Left ventricle myocardium inferior (tissue), 1 donor: ENCODE data around the gene FLT3LG. TPM values are rescaled to one million over a fixed set of nuclear protein-coding genes. Genes with fewer than 3 reads are reported as not detected.

Experiments
- DNase-seq: peaks from one replicate; pipeline ENCODE4 v3.0.0-alpha.2; 2020
- H3K27ac ChIP-seq: fragments of 200-600 bp; replicated peaks from 2 replicates; pipeline ENCODE4 v1.8.0; 2021
- H3K27me3 ChIP-seq: fragments of 200-600 bp; 2 replicates; pipeline ENCODE4 v1.8.0; 2021; ENCODE audit warnings: low read depth
- H3K36me3 ChIP-seq: fragments of 200-600 bp; 2 replicates; pipeline ENCODE4 v1.8.0; 2021
- H3K4me1 ChIP-seq: fragments of 200-600 bp; 2 replicates; pipeline ENCODE4 v1.8.0; 2021
- H3K4me3 ChIP-seq: fragments of 200-600 bp; 2 replicates; pipeline ENCODE4 v1.8.0; 2021; ENCODE audit warnings: mild to moderate bottlenecking, moderate library complexity
- H3K9me3 ChIP-seq: fragments of 200-600 bp; replicated peaks from 2 replicates; pipeline ENCODE4 v1.8.0; 2021
- intact Hi-C: fragments of 100-400 bp; cut with micrococcal nuclease; formaldehyde crosslinking; loops from one replicate; pipeline ENCODE4 v1.11.0; 2022
- microRNA-seq: library from miRNA; unstranded; fragments of <30 nt; microRNA quantifications from one replicate; pipeline ENCODE4 v1.2.0, GENCODE V29; 2020
- total RNA-seq: library from RNA; stranded (reverse); fragmentation: NEBNext Ultra II Directional; extraction: Animal tissue kit (Norgen Biotek cat#: 25700); gene quantifications from one replicate; pipeline ENCODE4 v1.2.1, GENCODE V29; 2021
- TF ChIP-seq, protein P1 (sequence below): fragments of 200-600 bp; IDR thresholded peaks from 2 replicates; pipeline ENCODE4 v1.8.0; 2021; ENCODE audit warnings: antibody characterized with exemption, mild to moderate bottlenecking, borderline replicate concordance
- donor health status: DM: no; HTN: yes; CAD: no; lungs with severe emphysema.

The FLT3LG gene
- total RNA-seq, 1 donor from 2014 or later: 3.1 TPM

DNA sequence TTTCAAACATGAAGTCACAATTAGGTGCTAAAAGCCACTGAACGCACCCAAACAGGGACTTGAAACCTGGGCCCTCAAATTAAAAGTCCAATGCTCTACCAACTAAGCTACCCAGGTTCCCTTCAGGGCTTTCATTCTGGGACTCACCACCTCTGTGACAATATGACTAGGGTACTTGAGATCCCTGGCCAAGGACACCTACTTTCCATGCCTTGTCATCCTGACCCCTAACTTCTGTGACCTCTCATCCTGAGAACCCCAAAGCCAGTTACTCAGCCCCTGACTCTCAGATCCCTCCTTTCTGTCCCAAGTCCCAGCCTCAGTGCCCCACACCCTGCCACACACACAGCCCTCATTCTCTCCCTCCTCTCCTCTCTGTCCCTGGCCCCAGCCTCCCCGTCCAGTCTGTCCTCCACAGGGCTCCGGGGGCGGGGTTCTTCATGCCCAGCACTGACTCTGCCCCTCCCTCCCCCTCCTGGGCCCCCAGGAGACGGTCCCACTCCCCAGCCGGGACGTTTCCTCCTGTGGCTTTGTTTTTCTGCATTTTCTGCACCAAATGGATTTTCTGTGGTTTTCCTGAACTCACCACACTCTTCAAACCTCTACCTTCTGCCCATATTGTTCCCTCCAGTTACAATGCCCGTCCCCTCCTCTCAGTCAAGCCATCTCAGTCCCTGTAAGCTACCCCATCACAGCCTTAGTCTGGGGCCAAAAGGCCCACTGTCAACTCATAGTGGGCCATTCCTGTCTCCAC is 60.8 kb downstream of the FLT3LG start:
- Histone ChIP-seq H3K9me3 (no peaks in the 10 kb centered on the region), H3K36me3 (peaks cover 7% of the 10 kb centered on the region), H3K27me3 (no peaks in the 10 kb centered on the region), H3K4me3 (peak overlapping the region; percentile 73), H3K4me1 (peaks cover 20% of the 10 kb centered on the region), H3K27ac (no peak overlapping the region)
- TF ChIP-seq, protein P1, sequence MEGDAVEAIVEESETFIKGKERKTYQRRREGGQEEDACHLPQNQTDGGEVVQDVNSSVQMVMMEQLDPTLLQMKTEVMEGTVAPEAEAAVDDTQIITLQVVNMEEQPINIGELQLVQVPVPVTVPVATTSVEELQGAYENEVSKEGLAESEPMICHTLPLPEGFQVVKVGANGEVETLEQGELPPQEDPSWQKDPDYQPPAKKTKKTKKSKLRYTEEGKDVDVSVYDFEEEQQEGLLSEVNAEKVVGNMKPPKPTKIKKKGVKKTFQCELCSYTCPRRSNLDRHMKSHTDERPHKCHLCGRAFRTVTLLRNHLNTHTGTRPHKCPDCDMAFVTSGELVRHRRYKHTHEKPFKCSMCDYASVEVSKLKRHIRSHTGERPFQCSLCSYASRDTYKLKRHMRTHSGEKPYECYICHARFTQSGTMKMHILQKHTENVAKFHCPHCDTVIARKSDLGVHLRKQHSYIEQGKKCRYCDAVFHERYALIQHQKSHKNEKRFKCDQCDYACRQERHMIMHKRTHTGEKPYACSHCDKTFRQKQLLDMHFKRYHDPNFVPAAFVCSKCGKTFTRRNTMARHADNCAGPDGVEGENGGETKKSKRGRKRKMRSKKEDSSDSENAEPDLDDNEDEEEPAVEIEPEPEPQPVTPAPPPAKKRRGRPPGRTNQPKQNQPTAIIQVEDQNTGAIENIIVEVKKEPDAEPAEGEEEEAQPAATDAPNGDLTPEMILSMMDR: no peak
- DNase-seq: no peak
- intact Hi-C loops: no loop called here

Small RNA genes within 50 kb of the gene (microRNA-seq; reads per million reads assigned to microRNA genes)
- 508 reads per million, percentile 74 among the genes with 10 or more reads in this experiment for gene MIR150

Other genes with a start within 250 kb of the FLT3LG start
- gene SLC6A16, start 149.0 kb upstream of the FLT3LG start, total RNA-seq: 1.1 TPM
- gene CD37, start 138.8 kb upstream of the FLT3LG start, total RNA-seq: 3.7 TPM
- gene TEAD2, start 111.8 kb upstream of the FLT3LG start, total RNA-seq: 44.1 TPM
- gene DKKL1, start 110.3 kb upstream of the FLT3LG start, total RNA-seq: not detected
- not detected for gene KASH5, start 86.0 kb upstream of the FLT3LG start, total RNA-seq
- not detected for gene PTH2, start 50.8 kb upstream of the FLT3LG start, total RNA-seq
- gene GFY, start 48.8 kb upstream of the FLT3LG start, total RNA-seq: 0.14 TPM
- 0.99 TPM for gene SLC17A7, start 32.7 kb upstream of the FLT3LG start, total RNA-seq
- gene PIH1D1, start 22.4 kb upstream of the FLT3LG start, total RNA-seq: 24.7 TPM
- gene ALDH16A1, start 21.0 kb upstream of the FLT3LG start, total RNA-seq: 9.6 TPM
- 1,308 TPM for gene RPL13A, start 13.4 kb downstream of the FLT3LG start, total RNA-seq
- gene RPS11, start 22.2 kb downstream of the FLT3LG start, total RNA-seq: 998 TPM
- 80.9 TPM for gene FCGRT, start 38.4 kb downstream of the FLT3LG start, total RNA-seq
- 7.5 TPM for gene RCN3, start 53.8 kb downstream of the FLT3LG start, total RNA-seq
- 47.3 TPM for gene NOSIP, start 106.3 kb downstream of the FLT3LG start, total RNA-seq
- 0.88 TPM for gene PRRG2, start 107.1 kb downstream of the FLT3LG start, total RNA-seq
- gene PRR12, start 117.0 kb downstream of the FLT3LG start, total RNA-seq: 15.5 TPM
- gene RRAS, start 165.9 kb downstream of the FLT3LG start, total RNA-seq: 116 TPM
- 38.8 TPM for gene SCAF1, start 168.0 kb downstream of the FLT3LG start, total RNA-seq
- 34.5 TPM for gene IRF3, start 191.6 kb downstream of the FLT3LG start, total RNA-seq
- gene BCL2L12, start 191.7 kb downstream of the FLT3LG start, total RNA-seq: 11.4 TPM
- gene PRMT1, start 203.1 kb downstream of the FLT3LG start, total RNA-seq: 112 TPM
- gene ADM5, start 215.4 kb downstream of the FLT3LG start, total RNA-seq: 0.49 TPM
- gene CPT1C, start 216.9 kb downstream of the FLT3LG start, total RNA-seq: 2.5 TPM